ENCODE measurements around the gene CLPTM1L.

CLPTM1L gene

DNA sequence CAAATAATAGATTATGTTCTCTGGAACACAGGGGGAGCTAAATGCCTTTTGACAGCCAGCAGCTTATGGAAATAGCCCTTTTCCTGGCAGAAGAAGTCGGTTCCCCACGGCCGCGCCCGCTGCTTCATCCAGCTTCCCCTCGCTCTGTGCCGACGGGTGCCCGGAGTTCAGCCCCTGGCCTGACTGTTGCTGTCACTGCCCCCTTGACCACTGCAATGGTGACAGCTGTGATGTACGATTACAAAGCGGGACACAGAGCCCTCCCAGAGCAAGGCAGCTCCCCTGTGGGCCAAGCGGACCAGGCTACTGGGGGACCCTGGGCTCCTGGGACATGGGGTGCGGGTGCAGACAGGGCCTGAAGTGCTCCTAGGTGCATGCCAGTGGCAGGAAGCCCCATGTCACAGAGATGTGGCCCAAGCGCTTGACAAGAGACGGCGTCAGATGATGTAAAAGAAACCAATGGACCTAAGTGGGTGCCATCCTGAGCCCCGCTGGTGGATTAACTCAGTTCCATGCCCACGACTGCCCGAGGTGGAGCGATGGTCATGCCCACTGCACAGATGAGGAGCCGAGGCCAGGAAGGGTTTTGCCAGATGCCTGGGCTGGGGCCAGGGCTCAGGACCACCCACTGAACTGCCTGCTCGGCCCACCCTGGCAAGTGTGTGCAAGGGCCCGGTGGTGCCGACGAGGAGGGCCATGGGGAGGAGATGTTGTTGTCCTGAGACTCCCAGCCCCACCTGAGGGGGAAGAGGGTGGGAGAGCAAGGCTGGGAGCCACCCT lies 13.2 kb upstream of the CLPTM1L start:
- Histone ChIP-seq H3K4me2 (ENCODE audit: low read length) (no peak overlapping the region), H2AFZ (no peak overlapping the region), H3K79me2 (no peaks in the 10 kb centered on the region), H3K4me1 (no peaks in the 10 kb centered on the region), H3K27ac (no peak overlapping the region), H3K9me3 (ENCODE audit: control insufficient read depth, low read length) (no peaks in the 10 kb centered on the region), H3K27me3 (ENCODE audit: control insufficient read depth, insufficient read depth, low read length) (peaks cover 4% of the 10 kb centered on the region), H3K36me3 (ENCODE audit: control insufficient read depth, insufficient read depth, low read length) (no peaks in the 10 kb centered on the region), H3K9ac (no peak overlapping the region), H3K4me3 (ENCODE audit: low read depth, low read length) (no peak overlapping the region)
- TF ChIP-seq, protein P1, sequence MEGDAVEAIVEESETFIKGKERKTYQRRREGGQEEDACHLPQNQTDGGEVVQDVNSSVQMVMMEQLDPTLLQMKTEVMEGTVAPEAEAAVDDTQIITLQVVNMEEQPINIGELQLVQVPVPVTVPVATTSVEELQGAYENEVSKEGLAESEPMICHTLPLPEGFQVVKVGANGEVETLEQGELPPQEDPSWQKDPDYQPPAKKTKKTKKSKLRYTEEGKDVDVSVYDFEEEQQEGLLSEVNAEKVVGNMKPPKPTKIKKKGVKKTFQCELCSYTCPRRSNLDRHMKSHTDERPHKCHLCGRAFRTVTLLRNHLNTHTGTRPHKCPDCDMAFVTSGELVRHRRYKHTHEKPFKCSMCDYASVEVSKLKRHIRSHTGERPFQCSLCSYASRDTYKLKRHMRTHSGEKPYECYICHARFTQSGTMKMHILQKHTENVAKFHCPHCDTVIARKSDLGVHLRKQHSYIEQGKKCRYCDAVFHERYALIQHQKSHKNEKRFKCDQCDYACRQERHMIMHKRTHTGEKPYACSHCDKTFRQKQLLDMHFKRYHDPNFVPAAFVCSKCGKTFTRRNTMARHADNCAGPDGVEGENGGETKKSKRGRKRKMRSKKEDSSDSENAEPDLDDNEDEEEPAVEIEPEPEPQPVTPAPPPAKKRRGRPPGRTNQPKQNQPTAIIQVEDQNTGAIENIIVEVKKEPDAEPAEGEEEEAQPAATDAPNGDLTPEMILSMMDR (IDR thresholded peaks at IDR 0.05), result no peak

DNA sequence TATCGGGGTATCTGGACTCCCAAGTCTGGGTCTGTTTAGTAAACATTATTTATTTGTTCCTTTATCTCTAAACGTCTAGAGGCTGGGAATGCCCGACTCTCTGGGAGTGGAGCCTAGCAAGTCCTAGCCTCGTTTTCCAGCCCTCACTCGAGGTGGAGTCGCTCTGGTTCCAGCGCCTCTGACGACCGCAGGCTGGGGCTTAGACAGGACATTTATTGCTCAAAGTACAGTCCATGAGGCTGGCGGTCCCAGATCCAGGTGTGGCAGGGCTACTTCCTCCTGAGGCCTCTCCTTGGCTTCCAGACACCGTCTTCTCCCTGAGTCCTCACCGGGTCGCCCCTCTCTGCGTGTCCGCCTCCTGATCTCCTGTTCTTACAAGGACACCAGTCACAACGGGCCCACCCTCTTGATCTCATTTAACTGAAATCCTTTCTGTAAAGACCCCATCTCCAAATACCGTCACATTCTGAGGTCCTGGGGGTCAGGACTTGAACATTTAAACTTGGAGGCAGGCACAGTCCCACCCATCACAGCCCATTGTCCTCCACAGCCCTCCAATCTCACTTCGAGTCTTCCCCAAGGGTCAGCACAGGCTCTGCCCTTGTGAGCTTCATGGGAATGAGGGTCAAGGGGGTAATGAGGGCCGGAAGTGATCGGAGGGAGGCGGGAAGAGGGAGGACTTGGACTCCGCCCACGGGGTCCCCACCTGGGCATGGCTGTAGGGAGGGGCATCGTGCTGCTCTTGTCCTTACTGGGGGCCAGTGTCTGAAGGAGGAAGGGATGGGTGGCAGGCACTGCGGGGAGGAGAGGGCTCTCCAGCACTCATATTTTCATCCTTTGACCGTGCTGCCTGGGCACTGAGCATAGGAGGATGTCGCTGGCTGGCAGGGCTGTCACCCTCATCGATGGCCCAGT lies 12.2 kb upstream of the CLPTM1L start:
- no peak overlapping the region for H2AFZ ChIP-seq
- H3K27ac ChIP-seq, result no peak overlapping the region
- no peaks in the 10 kb centered on the region for H3K79me2 ChIP-seq
- TF ChIP-seq, protein P1 (IDR thresholded peaks at IDR 0.05), result no peak
- no peak overlapping the region for H3K4me2 ChIP-seq (ENCODE audit: low read length)
- H3K36me3 ChIP-seq (ENCODE audit: control insufficient read depth, insufficient read depth, low read length), result no peaks in the 10 kb centered on the region
- H3K27me3 ChIP-seq (ENCODE audit: control insufficient read depth, insufficient read depth, low read length), result peaks cover 4% of the 10 kb centered on the region
- H3K9ac ChIP-seq, result no peak overlapping the region
- no peaks in the 10 kb centered on the region for H3K4me1 ChIP-seq
- no peak overlapping the region for H3K4me3 ChIP-seq (ENCODE audit: low read depth, low read length)
- H3K9me3 ChIP-seq (ENCODE audit: control insufficient read depth, low read length), result no peaks in the 10 kb centered on the region

DNA sequence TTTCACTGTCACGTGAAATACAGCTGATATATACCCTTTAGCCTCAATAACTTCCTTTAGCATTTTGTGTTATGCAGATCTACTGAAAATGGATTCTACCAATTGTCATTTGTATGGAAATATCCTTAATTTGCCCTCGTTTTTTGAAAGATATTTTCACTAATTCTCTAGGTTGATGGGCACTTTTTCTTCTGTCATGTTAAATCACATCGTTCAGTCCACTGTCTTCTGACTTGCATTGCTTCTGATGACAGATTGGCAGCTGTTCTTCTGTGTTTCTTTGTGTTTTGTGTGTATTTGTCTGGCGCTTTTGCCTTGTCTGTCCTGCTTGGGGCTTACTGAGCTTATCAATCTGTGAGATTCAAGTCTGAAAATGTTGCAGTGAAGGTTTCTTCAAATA lies 9.7 kb upstream of the CLPTM1L start:
- TF ChIP-seq, protein P1 (IDR thresholded peaks at IDR 0.05), result no peak
- H3K9ac ChIP-seq, result no peak overlapping the region
- no peak overlapping the region for H3K4me2 ChIP-seq (ENCODE audit: low read length)
- no peaks in the 10 kb centered on the region for H3K79me2 ChIP-seq
- H3K36me3 ChIP-seq (ENCODE audit: control insufficient read depth, insufficient read depth, low read length), result no peaks in the 10 kb centered on the region
- no peaks in the 10 kb centered on the region for H3K4me1 ChIP-seq
- no peak overlapping the region for H2AFZ ChIP-seq
- peaks cover 4% of the 10 kb centered on the region for H3K27me3 ChIP-seq (ENCODE audit: control insufficient read depth, insufficient read depth, low read length)
- no peaks in the 10 kb centered on the region for H3K9me3 ChIP-seq (ENCODE audit: control insufficient read depth, low read length)
- no peak overlapping the region for H3K4me3 ChIP-seq (ENCODE audit: low read depth, low read length)
- no peak overlapping the region for H3K27ac ChIP-seq

DNA sequence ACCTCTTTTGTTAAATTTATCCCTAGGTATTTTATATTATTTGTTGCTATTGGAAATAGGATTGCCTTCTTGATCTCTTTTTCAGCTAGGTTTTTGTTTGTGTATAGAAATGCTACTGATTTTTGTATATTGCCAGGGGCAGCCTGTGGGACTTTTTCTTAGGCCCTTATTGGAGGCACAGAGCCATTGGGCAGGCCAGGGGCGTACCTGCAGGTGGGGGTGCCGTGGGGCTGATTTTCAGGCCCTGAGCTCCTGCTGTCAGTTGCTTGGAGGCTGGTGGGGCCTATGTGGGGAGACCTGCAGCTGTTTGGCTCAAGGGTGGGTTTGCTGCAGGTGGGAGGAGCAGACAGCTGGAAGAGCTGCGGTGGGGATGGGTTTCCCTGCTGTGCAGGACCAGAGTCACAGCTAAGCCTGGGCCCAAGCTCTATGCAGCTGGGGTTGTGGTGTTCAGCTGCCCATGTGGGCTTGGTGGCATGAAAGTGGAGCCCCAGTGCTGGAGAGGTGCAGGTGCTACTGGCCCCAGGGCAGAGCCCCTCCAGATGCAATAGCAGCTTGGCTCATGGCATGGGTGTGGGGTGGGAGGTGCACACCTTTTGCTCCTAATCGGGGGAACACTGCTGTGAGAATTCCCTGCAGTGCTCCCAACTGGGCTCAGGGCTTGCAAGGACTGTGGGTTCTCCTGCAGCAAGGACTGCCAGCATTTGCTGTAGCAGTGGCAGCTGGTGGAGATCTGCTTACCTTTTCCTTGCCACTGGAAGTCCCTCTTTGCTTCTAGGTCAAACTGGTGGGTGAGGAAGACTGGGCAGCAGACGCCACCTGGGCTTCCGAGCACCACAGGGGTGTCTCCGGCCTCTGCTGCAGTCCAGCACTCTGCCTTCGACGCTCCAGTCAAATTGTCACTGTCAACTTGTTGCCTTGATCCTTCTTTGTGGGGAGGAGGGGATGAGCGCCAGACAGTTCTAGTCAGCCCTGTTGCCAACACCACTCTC lies 7.6 kb upstream of the CLPTM1L start:
- Histone ChIP-seq H3K27me3 (ENCODE audit: control insufficient read depth, insufficient read depth, low read length) (peaks cover 1% of the 10 kb centered on the region), H3K27ac (no peak overlapping the region), H2AFZ (no peak overlapping the region), H3K4me3 (ENCODE audit: low read depth, low read length) (no peak overlapping the region), H3K9me3 (ENCODE audit: control insufficient read depth, low read length) (no peaks in the 10 kb centered on the region), H3K36me3 (ENCODE audit: control insufficient read depth, insufficient read depth, low read length) (no peaks in the 10 kb centered on the region), H3K9ac (no peak overlapping the region), H3K4me2 (ENCODE audit: low read length) (no peak overlapping the region), H3K4me1 (no peaks in the 10 kb centered on the region), H3K79me2 (no peaks in the 10 kb centered on the region)
- TF ChIP-seq, protein P1 (IDR thresholded peaks at IDR 0.05), result no peak

All from parathyroid adenoma (tissue), 2 donors.